T47D (cell line): Measurements from ENCODE around the gene POLD1.
"Not testable (repeated sequence)": the region's sequence is repeated elsewhere in the genome, so short reads cannot be mapped to it uniquely, and the experiment has no call there.

Experiments
- DNase-seq, 2 experiments: peaks; one replicate each; pipeline versions ENCODE4 v3.0.0 to v3.0.0-alpha.2; 2011 to 2012; ENCODE audit warnings: low read depth in 1 of 2, low spot score in 1 of 2
- JUND ChIP-seq: IDR thresholded peaks from 2 replicates; pipeline ENCODE4 v1.6.1; 2012; ENCODE audit warnings: low read depth
- in situ Hi-C: cut with HindIII; loops from 2 replicates; pipeline ENCODE4 v1.10.0; 2016; ENCODE audit warnings: low sequenced_read_pairs, low pct_unique_long_range_greater_than_20kb

Gene POLD1

DNA sequence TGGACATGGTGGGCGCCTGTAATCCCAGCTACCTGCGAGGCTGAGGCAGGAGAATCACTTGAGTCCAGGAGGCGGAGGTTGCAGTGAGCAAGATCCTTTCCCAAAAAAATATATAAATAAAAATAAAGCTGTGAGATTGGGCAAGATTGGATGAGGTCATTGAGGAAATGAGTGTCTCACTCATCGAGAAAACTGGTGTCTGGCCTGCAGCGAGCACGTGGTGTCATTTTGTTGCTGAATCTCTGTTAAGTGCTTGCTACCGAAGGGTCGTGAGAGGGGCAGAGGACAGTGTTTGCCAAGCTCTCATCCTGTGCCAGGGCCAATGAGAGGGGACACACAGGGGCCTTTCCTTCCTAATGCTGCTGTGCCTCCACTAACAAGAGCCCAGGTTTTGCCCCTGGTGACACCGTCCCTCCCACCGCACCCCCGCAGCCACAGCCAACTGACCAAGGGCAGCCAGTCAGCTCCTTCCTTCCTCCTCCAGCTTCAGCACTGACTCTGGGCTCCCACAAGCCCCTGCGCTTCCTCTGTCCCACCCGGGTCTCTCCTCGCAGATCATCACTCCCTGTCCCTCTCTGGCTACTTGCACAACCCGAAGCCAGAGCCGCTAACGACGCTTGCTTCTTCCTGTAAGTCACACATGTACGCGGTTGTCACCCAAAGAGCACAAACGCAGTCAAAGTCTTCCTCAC lies 3.2 kb downstream of the POLD1 start:
- in situ Hi-C loops = no loop called here
- DNase-seq = no peak
- no peak for TF ChIP-seq JUND

GRCh38 chr19:50387868-50388245 lies 3.7 kb downstream of the POLD1 start:
- TF ChIP-seq JUND = no peak
- in situ Hi-C loops = no loop called here
- DNase-seq = no peak

GRCh38 chr19:50390295-50390694 lies 6.1 kb downstream of the POLD1 start:
- DNase-seq, in situ Hi-C loops: not testable (repeated sequence)

DNA sequence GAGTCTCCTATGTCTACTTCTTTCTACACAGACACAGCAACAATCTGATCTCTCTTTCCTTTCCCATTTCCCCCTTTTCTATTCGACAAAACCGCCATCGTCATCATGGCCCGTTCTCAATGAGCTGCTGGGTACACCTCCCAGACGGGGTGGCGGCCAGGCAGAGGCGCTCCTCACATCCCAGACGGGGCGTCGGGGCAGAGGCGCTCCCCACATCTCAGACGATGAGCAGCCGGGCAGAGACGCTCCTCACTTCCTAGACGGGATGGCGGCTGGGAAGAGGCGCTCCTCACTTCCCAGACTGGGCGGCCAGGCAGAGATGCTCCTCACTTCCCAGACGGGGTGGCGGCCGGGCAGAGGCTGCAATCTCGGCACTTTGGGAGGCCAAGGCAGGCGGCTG lies 6.8 kb downstream of the POLD1 start:
- in situ Hi-C loops, DNase-seq: not testable (repeated sequence)

DNA sequence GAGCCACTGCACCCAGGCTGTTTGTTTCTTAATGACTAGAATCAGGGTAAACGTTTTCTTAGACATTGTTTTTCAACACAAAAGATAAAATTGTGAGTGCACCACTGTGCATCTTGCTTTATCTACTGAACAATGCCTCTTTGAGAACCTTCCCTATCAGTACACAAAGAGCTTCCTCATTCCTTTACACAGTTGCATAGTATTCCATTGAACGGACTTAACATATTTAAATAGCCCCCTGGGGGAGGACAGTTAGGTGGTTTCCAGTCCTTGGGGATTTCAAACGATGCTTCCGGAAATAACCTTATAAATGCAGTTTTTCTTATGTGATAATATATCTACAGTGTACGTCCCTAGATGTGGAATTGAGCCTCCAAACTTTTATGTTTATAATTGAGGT lies 8.6 kb downstream of the POLD1 start:
- in situ Hi-C loops = no loop called here
- no peak for DNase-seq
- no peak for TF ChIP-seq JUND

GRCh38 chr19:50393589-50393988 lies 9.4 kb downstream of the POLD1 start:
- in situ Hi-C loops = no loop called here
- no peak for DNase-seq
- no peak for TF ChIP-seq JUND

DNA sequence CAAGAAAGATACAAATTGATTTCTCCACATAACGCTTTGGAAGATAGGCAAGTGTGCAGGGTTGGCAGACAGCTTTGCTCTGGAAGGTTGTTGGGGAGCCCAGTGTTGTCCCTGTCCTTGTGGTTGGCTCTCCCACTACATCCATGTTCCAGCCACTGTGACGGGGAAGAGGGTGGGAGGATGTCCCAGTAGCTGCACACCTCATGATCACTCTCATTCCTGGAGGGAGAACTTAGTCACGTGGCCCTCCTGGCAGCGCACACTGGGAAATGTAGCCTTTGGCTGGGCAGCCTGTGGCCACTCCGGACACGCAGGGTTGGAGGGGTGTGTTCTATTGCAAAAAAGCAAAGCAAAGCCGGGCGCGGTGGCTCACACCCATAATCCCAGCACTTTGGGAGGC lies 9.9 kb downstream of the POLD1 start:
- TF ChIP-seq JUND = no peak
- no peak for DNase-seq
- in situ Hi-C loops = no loop called here

GRCh38 chr19:50398675-50399367 lies 14.7 kb downstream of the POLD1 start:
- in situ Hi-C loops = no loop called here
- DNase-seq = no peak
- no peak for TF ChIP-seq JUND

DNA sequence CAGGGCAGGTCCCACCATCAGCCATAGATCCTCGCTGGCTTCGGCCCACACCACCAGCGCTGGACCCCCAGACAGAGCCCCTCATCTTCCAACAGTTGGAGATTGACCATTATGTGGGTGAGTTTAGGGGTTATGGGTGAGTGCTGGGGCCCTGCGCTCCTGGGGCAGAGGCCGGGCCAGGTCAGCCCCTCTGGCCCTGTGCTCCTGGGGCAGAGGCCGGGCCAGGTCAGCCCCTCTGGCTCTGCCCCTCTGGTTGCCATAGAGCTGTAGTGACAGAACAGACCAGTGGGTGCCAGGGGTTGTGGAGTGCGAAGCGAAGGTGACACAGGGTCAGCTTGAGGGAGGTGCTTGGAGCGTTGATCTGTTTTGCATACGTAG lies 15.2 kb downstream of the POLD1 start:
- in situ Hi-C loops = no loop called here
- TF ChIP-seq JUND = no peak
- no peak for DNase-seq

- DNase-seq = no peak
- TF ChIP-seq JUND = no peak
- in situ Hi-C loops = no loop called here
Measured at GRCh38 chr19:50401605-50402450, 17.7 kb downstream of the POLD1 start.

- no peak for TF ChIP-seq JUND
- in situ Hi-C loops = no loop called here
- DNase-seq = no peak
Measured at GRCh38 chr19:50402544-50403301, 18.6 kb downstream of the POLD1 start.

DNA sequence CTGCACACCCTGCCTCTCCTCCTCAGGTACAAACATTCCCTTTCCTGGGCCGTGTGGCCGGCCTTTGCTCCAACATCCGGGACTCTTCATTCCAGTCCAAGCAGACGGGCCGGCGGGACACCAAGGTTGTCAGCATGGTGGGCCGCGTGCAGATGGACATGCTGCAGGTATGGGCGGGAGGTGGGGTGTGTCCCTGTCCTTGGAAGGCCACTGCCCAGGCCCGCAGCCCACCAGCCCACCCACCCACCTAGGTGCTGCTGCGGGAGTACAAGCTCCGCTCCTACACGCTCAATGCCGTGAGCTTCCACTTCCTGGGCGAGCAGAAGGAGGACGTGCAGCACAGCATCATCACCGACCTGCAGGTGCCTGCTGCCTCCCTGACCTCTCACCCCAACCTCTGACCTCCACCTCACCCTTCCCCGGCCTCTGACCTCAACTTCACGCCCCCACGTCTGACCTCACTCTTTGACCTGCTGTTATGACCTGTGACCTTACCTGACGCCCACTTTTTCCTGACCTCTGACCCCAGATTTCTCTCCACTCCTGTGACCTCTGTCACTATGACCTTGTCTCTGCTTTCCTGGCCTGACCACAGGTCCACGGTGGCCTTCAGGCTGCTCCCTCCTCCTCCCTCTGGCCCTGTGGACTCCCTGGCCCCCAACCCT lies 22.1 kb downstream of the POLD1 start:
- no peak for DNase-seq
- in situ Hi-C loops = no loop called here
- TF ChIP-seq JUND = no peak
